IgD-negative memory B cell (primary cell): Measurements from ENCODE around the gene TMPRSS9. TPM values are rescaled to one million over a fixed set of nuclear protein-coding genes. Genes with fewer than 3 reads are reported as not detected.
A peak's percentile ranks its signal among the peaks of the same experiment; 100 is the strongest.
"Not testable (repeated sequence)": the region's sequence is repeated elsewhere in the genome, so short reads cannot be mapped to it uniquely, and the experiment has no call there.

Experiments used
- H3K27ac Mint-ChIP-seq, 3 donors: one replicate each; pipeline ENCODE4 v1.8.0; 2020 to 2022; ENCODE audit warnings: mild to moderate bottlenecking in 3 of 3, mixed read lengths in 3 of 3, moderate library complexity in 1 of 3
- H3K27me3 Mint-ChIP-seq: one replicate; pipeline ENCODE4 v1.8.0; 2021; ENCODE audit warnings: mixed read lengths
- H3K36me3 Mint-ChIP-seq: one replicate; pipeline ENCODE4 v1.8.0; 2020; ENCODE audit warnings: mild to moderate bottlenecking, mixed read lengths
- H3K4me1 Mint-ChIP-seq, 3 donors: one replicate each; pipeline ENCODE4 v1.8.0; 2020 to 2022; ENCODE audit warnings: mixed read lengths in 3 of 3, mild to moderate bottlenecking in 1 of 3
- H3K4me3 Mint-ChIP-seq, 4 donors: one replicate each; pipeline ENCODE4 v1.8.0; 2020 to 2022; ENCODE audit warnings: mild to moderate bottlenecking in 4 of 4, mixed read lengths in 4 of 4, moderate library complexity in 3 of 4
- H3K9me3 Mint-ChIP-seq, 3 donors: one replicate each; pipeline ENCODE4 v1.8.0; 2020 to 2021; ENCODE audit warnings: mixed read lengths in 3 of 3, mild to moderate bottlenecking in 1 of 3
- polyA plus RNA-seq: library from polyadenylated mRNA; unstranded; fragments of 300-500 nt; fragmentation: Illumina TruSeq; gene quantifications from one replicate; pipeline ENCODE4 v1.2.3, GENCODE V29; 2021

Gene TMPRSS9
- polyA plus RNA-seq, 1 donor from 2014 or later = not detected

- H3K27ac Mint-ChIP-seq = no peak overlapping the region
- no peaks in the 10 kb centered on the region for H3K9me3 Mint-ChIP-seq
- no peak overlapping the region for H3K4me3 Mint-ChIP-seq
- no peaks in the 10 kb centered on the region for H3K4me1 Mint-ChIP-seq
- no peaks in the 10 kb centered on the region for H3K27me3 Mint-ChIP-seq
- peaks cover 1% of the 10 kb centered on the region for H3K36me3 Mint-ChIP-seq
These were observed 17.3 kb upstream of the TMPRSS9 start for GRCh38 chr19:2342656-2343288.

DNA sequence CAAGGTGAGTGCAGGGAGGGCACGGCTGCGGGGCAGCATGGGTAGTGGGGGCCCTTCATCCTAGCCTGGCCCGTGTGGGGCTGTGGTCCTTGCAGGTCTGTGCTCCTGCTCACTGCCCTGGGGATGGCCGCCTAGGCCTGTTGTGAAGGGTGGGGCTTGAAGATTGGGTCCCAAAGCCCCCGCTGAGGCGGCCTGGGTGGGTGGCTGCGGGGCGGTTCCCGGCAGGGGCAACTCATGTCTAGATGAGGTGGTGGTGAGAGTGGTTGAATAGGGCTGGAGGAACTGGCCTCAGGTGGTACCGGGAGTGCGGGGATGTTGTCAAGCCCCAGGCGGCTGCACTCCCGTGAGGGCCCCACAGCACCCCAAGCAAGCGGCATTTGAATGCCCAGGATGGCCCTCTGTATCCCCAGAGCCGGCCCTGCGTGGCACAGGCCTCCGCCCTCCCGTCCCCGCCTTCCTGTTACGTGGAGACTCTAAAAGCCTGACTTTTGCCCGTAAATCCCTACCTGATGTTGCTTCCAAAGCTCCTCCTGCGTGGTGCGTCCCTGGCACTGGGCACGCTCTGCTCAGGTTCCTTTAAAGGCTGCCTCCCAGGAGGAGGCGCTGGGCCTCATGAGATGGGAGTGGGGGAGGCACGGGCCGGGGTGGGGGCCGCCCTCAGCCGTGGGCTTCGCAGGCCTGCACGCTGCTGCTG, 16.6 kb upstream of the TMPRSS9 start:
- Mint-ChIP-seq H3K4me1 (no peaks in the 10 kb centered on the region), H3K27me3 (no peaks in the 10 kb centered on the region), H3K27ac (no peak overlapping the region)

GRCh38 chr19:2344381-2344870, 15.6 kb upstream of the TMPRSS9 start:
- Mint-ChIP-seq H3K36me3 (peaks cover 1% of the 10 kb centered on the region), H3K4me1 (no peaks in the 10 kb centered on the region), H3K27ac (no peak overlapping the region), H3K4me3 (no peak overlapping the region), H3K9me3 (no peaks in the 10 kb centered on the region), H3K27me3 (no peaks in the 10 kb centered on the region)

More for the DNA sequence above, 16.6 kb upstream of the TMPRSS9 start:
- Mint-ChIP-seq H3K4me3 (no peak overlapping the region), H3K9me3 (no peaks in the 10 kb centered on the region), H3K36me3 (peaks cover 1% of the 10 kb centered on the region)

- Mint-ChIP-seq H3K27me3 (no peaks in the 10 kb centered on the region), H3K9me3 (no peaks in the 10 kb centered on the region), H3K4me1 (no peaks in the 10 kb centered on the region), H3K27ac (no peak overlapping the region), H3K4me3 (no peak overlapping the region), H3K36me3 (peaks cover 1% of the 10 kb centered on the region)
These were observed 15.0 kb upstream of the TMPRSS9 start for GRCh38 chr19:2345076-2345475.

- Mint-ChIP-seq H3K9me3 (no peaks in the 10 kb centered on the region), H3K4me1 (no peaks in the 10 kb centered on the region), H3K27me3 (no peaks in the 10 kb centered on the region), H3K36me3 (peaks cover 1% of the 10 kb centered on the region), H3K4me3 (peak overlapping the region in 1 of 4 donors; percentile 66), H3K27ac (peak overlapping the region in 2 of 3 donors; percentile 23 to 34)
These were observed 14.0 kb upstream of the TMPRSS9 start for GRCh38 chr19:2345794-2346663.

- H3K36me3 Mint-ChIP-seq, H3K9me3 Mint-ChIP-seq, H3K4me3 Mint-ChIP-seq, H3K27ac Mint-ChIP-seq, H3K27me3 Mint-ChIP-seq, H3K4me1 Mint-ChIP-seq: not testable (repeated sequence)
These were observed 10.2 kb upstream of the TMPRSS9 start for GRCh38 chr19:2349818-2350217.

- Mint-ChIP-seq H3K36me3 (no peaks in the 10 kb centered on the region), H3K4me1 (no peaks in the 10 kb centered on the region), H3K4me3 (no peak overlapping the region), H3K27me3 (no peaks in the 10 kb centered on the region), H3K9me3 (no peaks in the 10 kb centered on the region), H3K27ac (no peak overlapping the region)
These were observed 9.4 kb upstream of the TMPRSS9 start for GRCh38 chr19:2350656-2351055.

GRCh38 chr19:2351591-2351990, 8.5 kb upstream of the TMPRSS9 start:
- peaks cover 2% of the 10 kb centered on the region for H3K36me3 Mint-ChIP-seq
- no peaks in the 10 kb centered on the region for H3K27me3 Mint-ChIP-seq
- H3K4me1 Mint-ChIP-seq = no peaks in the 10 kb centered on the region
- H3K27ac Mint-ChIP-seq = no peak overlapping the region
- no peaks in the 10 kb centered on the region for H3K9me3 Mint-ChIP-seq
- H3K4me3 Mint-ChIP-seq = no peak overlapping the region

GRCh38 chr19:2352121-2352520, 7.9 kb upstream of the TMPRSS9 start:
- Mint-ChIP-seq H3K36me3 (peaks cover 2% of the 10 kb centered on the region), H3K27ac (no peak overlapping the region), H3K4me1 (no peaks in the 10 kb centered on the region), H3K9me3 (no peaks in the 10 kb centered on the region), H3K4me3 (no peak overlapping the region), H3K27me3 (no peaks in the 10 kb centered on the region)

DNA sequence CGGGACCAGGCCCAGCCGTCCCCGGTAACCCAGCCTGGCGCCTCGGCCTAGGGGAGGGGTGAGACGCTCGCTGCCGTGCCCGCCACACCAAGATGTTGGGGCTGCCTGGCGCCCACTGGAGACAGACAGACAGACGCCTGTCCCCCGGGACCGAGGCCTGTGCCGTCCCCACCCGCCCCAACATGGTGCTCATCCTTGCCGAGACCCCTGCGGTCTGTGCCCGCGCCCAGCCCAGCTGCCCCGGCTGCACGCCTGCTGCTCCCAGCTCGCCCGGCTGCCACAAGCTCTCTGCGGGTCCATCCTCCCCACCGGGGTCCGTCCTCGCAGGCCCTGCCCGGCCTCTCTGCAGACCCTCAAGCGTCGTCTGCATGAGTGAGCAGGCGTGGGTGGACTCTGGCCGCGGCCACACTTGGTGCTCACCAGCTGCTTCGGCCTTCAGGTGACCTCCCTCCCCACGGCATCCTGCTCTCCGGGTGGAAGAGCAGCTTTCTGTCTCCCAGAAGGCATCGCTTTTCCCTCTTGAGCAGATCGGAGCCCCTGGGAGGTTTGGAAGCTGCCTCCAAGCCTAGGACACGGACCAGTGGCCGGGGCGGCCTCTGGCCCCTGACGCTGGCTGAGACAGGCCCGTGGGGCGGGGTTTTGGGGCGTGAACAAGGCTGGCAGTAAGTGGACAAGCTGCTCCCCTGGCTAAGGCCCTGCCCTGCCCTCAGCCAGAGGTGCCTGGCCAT, 6.7 kb upstream of the TMPRSS9 start:
- no peaks in the 10 kb centered on the region for H3K9me3 Mint-ChIP-seq
- no peaks in the 10 kb centered on the region for H3K4me1 Mint-ChIP-seq
- H3K27me3 Mint-ChIP-seq = no peaks in the 10 kb centered on the region
- H3K36me3 Mint-ChIP-seq = peaks cover 2% of the 10 kb centered on the region
- H3K4me3 Mint-ChIP-seq = no peak overlapping the region
- H3K27ac Mint-ChIP-seq = no peak overlapping the region

DNA sequence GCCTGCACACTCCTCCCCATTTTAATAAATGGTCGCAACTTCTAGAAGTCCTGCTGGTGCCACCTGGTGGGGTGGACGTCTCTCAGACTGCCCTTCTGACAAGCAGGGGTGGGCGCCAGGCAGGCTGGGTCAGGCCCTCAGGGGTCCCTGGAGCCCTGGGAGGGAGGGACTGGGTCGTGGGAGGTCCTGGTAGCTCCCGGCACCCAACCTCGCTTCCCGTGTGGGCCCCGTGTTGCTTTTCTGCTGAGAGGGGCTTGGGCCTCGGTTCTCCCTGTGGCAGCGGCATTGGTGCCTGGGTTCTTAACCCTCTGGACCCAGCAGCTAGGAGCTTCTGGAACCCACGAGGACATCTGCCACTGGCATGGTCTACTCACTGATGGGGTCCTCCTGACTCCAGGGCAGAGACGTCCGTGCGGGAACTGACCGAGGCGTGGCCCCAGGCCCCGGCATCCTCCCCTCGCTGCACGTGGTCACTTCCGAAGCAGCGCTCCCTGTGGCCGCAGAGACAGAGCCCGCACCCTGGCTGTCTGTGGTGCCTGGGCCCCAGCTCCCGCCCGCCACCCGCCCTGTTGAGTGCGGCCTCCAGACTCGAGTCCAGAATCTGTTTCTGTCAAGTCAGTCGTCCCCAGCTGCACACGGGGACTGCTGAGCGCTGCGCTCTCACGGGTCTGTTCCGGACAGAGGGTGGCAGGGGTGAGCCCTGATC, 6.0 kb upstream of the TMPRSS9 start:
- peaks cover 2% of the 10 kb centered on the region for H3K36me3 Mint-ChIP-seq
- no peaks in the 10 kb centered on the region for H3K27me3 Mint-ChIP-seq
- no peak overlapping the region for H3K27ac Mint-ChIP-seq
- H3K9me3 Mint-ChIP-seq = no peaks in the 10 kb centered on the region
- H3K4me3 Mint-ChIP-seq = no peak overlapping the region
- no peaks in the 10 kb centered on the region for H3K4me1 Mint-ChIP-seq

DNA sequence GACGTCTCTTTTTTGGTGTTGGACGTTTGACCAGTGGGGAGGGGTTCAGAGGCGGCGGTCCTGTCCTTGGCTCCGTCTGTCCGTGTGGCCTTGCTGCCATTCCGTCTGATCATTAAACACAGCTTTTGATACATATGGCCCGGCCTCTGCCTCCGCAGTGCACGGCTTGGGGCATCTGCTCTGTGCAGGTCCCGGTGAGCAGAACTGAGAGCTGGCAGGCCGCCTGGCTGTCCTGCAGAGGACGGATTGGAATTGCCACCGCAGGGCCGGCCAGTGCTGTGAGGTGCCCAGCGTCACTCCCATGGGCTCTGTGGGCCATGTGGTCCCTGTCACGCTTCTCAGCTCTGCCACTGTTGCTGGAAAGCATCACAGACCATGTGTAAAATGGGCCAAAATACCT, 5.4 kb upstream of the TMPRSS9 start:
- Mint-ChIP-seq H3K36me3 (peaks cover 2% of the 10 kb centered on the region), H3K27me3 (no peaks in the 10 kb centered on the region), H3K27ac (no peak overlapping the region), H3K9me3 (no peaks in the 10 kb centered on the region), H3K4me3 (no peak overlapping the region), H3K4me1 (no peaks in the 10 kb centered on the region)

DNA sequence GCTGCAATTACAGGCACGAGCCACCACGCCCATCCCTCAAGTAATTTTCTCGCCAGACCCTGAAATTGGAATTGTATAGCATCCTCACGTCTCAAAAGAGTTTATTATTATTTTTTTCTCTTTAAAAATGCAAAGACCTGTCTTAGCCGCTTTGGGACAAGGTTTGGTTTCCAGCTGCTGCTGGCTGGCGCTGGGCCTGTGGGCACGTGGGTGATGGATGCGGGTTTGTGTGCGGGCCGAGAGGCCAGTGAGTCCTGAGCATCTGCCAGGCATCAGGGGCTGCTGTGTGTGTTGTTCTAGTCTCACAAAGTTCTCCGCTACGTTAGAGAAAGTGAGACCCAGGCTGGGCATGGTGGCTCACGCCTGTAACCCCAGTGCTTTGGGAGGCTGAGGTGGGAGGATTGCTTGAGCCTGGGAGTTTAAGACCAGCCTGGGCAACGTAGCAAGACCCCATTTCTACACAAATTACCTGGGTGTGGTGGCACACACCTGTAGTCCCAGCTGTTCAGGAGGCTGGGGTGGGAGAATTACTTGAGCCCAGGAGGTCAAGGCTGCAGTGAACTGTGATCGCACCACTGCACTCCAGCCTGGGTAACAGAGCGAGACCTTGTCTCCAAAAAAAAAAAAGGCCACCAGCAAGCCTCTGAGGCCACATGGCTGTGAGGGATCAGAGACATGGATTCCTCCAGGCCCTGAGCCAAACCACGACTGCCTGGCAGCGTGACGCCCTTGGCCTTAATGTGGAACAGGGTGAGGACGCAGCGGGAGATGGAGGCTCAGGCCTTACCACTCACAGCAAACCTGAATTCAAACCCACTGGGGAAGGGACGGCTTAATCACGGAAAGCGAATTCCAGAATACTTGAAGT, 4.7 kb upstream of the TMPRSS9 start:
- peaks cover 0 to 1% (median under 1%) of the 10 kb centered on the region in 3 donors for H3K4me1 Mint-ChIP-seq
- peaks cover under 1% of the 10 kb centered on the region for H3K27me3 Mint-ChIP-seq
- H3K9me3 Mint-ChIP-seq = no peaks in the 10 kb centered on the region
- no peak overlapping the region for H3K4me3 Mint-ChIP-seq
- H3K27ac Mint-ChIP-seq = no peak overlapping the region
- H3K36me3 Mint-ChIP-seq = peaks cover 2% of the 10 kb centered on the region
